Measurements from ENCODE around the gene RSPH9. TPM values are rescaled to one million over a fixed set of nuclear protein-coding genes. Genes with fewer than 3 reads are reported as not detected.

RSPH9 gene
- total and polyA plus RNA-seq, 2 experiments from 2014 or later, result 0.10 to 0.39 TPM

- Histone ChIP-seq H3K4me1 (ENCODE audit: insufficient read depth) (no peaks in the 10 kb centered on the region), H3K9me2 (ENCODE audit: insufficient read depth) (no peaks in the 10 kb centered on the region), H3K27me3 (ENCODE audit: insufficient read depth) (no peaks in the 10 kb centered on the region), H3K79me2 (replicated peaks; ENCODE audit: insufficient read depth) (peaks cover 23% of the 10 kb centered on the region), H4K20me1 (replicated peaks; ENCODE audit: insufficient read depth) (peaks cover 15% of the 10 kb centered on the region), H3K4me2 (no peak overlapping the region), H3K36me3 (ENCODE audit: insufficient read depth) (peaks cover 8% of the 10 kb centered on the region; the same call in 1 of the 2 replicates), H3F3A (replicated peaks; ENCODE audit: low read depth) (no peaks in the 10 kb centered on the region), H3K27ac (ENCODE audit: low read depth) (no peak overlapping the region), H2AFZ (no peak overlapping the region), H3K4me3 (no peak overlapping the region)
- Mint-ChIP-seq H3K4me1 (no peaks in the 10 kb centered on the region), H3K36me3 (ENCODE audit: low read depth) (peaks cover 41% of the 10 kb centered on the region), H3K27me3 (ENCODE audit: insufficient read depth, low read depth, poor library complexity) (peaks cover 2% of the 10 kb centered on the region), H3K4me3 (no peak overlapping the region), H3K27ac (no peak overlapping the region), H3K9me3 (no peaks in the 10 kb centered on the region)
- no peak for DNase-seq (ENCODE audit: low spot score)
- ATAC-seq, result no peak
- no peak for TF ChIP-seq EZH2phosphoT487 (IDR thresholded peaks at IDR 0.05; ENCODE audit: unreplicated experiment)
- TF ChIP-seq JUNB (IDR thresholded peaks at IDR 0.05; ENCODE audit: unreplicated experiment), result no peak
- TF ChIP-seq, protein P1, sequence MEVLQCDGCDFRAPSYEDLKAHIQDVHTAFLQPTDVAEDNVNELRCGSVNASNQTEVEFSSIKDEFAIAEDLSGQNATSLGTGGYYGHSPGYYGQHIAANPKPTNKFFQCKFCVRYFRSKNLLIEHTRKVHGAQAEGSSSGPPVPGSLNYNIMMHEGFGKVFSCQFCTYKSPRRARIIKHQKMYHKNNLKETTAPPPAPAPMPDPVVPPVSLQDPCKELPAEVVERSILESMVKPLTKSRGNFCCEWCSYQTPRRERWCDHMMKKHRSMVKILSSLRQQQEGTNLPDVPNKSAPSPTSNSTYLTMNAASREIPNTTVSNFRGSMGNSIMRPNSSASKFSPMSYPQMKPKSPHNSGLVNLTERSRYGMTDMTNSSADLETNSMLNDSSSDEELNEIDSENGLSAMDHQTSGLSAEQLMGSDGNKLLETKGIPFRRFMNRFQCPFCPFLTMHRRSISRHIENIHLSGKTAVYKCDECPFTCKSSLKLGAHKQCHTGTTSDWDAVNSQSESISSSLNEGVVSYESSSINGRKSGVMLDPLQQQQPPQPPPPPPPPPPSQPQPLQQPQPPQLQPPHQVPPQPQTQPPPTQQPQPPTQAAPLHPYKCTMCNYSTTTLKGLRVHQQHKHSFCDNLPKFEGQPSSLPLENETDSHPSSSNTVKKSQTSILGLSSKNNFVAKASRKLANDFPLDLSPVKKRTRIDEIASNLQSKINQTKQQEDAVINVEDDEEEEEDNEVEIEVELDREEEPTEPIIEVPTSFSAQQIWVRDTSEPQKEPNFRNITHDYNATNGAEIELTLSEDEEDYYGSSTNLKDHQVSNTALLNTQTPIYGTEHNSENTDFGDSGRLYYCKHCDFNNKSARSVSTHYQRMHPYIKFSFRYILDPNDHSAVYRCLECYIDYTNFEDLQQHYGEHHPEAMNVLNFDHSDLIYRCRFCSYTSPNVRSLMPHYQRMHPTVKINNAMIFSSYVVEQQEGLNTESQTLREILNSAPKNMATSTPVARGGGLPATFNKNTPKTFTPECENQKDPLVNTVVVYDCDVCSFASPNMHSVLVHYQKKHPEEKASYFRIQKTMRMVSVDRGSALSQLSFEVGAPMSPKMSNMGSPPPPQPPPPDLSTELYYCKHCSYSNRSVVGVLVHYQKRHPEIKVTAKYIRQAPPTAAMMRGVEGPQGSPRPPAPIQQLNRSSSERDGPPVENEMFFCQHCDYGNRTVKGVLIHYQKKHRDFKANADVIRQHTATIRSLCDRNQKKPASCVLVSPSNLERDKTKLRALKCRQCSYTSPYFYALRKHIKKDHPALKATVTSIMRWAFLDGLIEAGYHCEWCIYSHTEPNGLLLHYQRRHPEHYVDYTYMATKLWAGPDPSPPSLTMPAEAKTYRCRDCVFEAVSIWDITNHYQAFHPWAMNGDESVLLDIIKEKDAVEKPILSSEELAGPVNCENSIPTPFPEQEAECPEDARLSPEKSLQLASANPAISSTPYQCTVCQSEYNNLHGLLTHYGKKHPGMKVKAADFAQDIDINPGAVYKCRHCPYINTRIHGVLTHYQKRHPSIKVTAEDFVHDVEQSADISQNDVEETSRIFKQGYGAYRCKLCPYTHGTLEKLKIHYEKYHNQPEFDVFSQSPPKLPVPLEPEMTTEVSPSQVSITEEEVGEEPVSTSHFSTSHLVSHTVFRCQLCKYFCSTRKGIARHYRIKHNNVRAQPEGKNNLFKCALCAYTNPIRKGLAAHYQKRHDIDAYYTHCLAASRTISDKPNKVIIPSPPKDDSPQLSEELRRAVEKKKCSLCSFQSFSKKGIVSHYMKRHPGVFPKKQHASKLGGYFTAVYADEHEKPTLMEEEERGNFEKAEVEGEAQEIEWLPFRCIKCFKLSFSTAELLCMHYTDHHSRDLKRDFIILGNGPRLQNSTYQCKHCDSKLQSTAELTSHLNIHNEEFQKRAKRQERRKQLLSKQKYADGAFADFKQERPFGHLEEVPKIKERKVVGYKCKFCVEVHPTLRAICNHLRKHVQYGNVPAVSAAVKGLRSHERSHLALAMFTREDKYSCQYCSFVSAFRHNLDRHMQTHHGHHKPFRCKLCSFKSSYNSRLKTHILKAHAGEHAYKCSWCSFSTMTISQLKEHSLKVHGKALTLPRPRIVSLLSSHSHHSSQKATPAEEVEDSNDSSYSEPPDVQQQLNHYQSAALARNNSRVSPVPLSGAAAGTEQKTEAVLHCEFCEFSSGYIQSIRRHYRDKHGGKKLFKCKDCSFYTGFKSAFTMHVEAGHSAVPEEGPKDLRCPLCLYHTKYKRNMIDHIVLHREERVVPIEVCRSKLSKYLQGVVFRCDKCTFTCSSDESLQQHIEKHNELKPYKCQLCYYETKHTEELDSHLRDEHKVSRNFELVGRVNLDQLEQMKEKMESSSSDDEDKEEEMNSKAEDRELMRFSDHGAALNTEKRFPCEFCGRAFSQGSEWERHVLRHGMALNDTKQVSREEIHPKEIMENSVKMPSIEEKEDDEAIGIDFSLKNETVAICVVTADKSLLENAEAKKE (CRISPR knock-in tag; IDR thresholded peaks at IDR 0.05), result no peak
- TF ChIP-seq NANOG (IDR thresholded peaks at IDR 0.05; ENCODE audit: borderline replicate concordance), result no peak
- TF ChIP-seq POLR2AphosphoS5 (IDR thresholded peaks at IDR 0.05; ENCODE audit: low read depth), result no peak
- TF ChIP-seq EZH2 (IDR thresholded peaks at IDR 0.05; ENCODE audit: low read depth, unreplicated experiment), result no peak
- TF ChIP-seq CREB1 (CRISPR knock-in tag; IDR thresholded peaks at IDR 0.05; ENCODE audit: low read depth), result no peak
- TF ChIP-seq, protein P2, sequence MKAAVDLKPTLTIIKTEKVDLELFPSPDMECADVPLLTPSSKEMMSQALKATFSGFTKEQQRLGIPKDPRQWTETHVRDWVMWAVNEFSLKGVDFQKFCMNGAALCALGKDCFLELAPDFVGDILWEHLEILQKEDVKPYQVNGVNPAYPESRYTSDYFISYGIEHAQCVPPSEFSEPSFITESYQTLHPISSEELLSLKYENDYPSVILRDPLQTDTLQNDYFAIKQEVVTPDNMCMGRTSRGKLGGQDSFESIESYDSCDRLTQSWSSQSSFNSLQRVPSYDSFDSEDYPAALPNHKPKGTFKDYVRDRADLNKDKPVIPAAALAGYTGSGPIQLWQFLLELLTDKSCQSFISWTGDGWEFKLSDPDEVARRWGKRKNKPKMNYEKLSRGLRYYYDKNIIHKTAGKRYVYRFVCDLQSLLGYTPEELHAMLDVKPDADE (IDR thresholded peaks at IDR 0.05), result no peak
- TF ChIP-seq STAT1 (IDR thresholded peaks at IDR 0.05; ENCODE audit: unreplicated experiment), result no peak
These were observed 32.2 kb downstream of the RSPH9 start for GRCh38 chr6:43676962-43677606.

All from GM23338 (cell line).